ENCODE data around the gene SLC26A4.
"Not testable (repeated sequence)": the region's sequence is repeated elsewhere in the genome, so short reads cannot be mapped to it uniquely, and the experiment has no call there.

Gene SLC26A4

DNA sequence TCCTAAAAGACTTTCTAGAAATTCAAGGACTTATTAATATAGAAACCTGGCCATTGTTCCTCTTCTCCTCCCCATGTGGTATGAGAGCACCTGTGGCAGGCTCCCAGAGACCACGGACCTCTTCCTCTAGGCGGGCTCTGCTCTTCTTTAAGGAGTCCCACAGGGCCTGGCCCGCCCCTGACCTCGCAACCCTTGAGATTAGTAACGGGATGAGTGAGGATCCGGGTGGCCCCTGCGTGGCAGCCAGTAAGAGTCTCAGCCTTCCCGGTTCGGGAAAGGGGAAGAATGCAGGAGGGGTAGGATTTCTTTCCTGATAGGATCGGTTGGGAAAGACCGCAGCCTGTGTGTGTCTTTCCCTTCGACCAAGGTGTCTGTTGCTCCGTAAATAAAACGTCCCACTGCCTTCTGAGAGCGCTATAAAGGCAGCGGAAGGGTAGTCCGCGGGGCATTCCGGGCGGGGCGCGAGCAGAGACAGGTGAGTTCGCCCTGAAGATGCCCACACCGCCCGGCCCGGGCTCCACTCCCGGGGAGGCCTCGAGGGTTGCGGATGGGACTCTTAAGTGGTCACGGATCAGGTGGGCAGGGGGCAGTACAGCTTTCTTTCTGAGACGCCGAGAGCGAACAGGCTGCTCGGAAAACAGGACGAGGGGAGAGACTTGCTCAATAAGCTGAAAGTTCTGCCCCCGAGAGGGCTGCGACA lies at the start of gene SLC26A4:
Gene SLC26A4 (plus strand): TSS at position 448 of the 700 bp plus-strand sequence. CDS start 814 bp downstream, outside the sequence.
- peak; percentile 22 for DNase-seq (ENCODE audit: low read depth, low spot score)

DNA sequence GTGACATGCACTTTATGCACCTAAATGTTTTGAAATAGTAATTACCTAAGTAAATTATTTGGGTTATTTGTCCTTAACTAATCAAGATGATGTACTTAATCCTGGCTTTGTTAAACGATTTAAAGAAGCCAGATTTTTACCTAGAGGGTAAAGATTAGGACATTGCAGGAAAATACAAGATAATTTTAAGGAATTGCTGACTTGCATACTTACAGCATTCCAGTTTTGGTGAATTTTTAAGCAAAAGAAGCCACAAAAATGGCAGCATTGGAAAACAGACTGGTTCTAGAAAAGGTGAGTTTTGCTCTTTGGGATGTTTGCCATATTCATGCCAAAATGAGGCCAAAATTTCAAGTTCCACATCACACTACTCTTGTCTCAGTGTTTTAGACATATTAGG lies 47.2 kb upstream of the SLC26A4 start:
- DNase-seq (ENCODE audit: low read depth, low spot score): no peak

- no peak for DNase-seq (ENCODE audit: low read depth, low spot score)
Observed at GRCh38 chr7:107613948-107614347, 46.7 kb upstream of the SLC26A4 start.

- DNase-seq (ENCODE audit: low read depth, low spot score): peak; percentile 64
Observed at GRCh38 chr7:107614425-107614824, 46.2 kb upstream of the SLC26A4 start.

DNA sequence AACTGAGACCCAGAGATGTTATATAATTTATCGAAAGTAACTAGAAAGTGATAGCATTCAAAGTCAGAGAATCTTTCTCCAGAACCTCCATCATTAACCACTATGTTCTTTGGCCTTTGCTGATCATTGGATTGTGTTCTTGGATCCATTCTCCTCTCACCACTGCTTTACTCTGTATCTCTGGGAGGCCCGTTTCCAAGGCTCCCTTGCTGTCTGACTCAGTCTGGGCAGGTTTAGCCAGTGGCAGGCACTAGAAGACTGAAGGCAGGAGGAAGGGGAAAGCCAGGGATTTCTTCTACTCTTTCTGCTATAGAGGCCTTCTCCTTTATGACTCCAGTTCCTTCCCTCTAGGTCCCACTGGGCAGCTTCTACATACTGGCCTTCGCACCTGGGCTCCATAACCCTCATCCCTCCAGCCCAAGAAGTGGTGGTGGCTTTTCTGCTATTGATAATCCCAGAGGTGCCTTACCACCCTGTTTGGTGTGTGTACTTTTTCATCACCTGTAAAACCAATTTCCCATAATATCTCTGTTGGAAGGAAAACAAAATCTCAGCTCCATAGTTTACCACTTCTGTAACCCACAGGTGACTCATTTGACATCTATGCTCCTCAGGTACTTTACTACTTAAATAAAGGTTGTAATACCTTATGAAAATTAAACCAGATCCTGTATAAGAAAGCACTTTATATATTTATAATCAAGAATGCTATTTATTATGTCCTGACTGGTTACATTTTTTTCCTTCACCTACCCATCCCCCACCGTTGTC lies 44.5 kb upstream of the SLC26A4 start:
- DNase-seq (ENCODE audit: low read depth, low spot score): no peak

DNA sequence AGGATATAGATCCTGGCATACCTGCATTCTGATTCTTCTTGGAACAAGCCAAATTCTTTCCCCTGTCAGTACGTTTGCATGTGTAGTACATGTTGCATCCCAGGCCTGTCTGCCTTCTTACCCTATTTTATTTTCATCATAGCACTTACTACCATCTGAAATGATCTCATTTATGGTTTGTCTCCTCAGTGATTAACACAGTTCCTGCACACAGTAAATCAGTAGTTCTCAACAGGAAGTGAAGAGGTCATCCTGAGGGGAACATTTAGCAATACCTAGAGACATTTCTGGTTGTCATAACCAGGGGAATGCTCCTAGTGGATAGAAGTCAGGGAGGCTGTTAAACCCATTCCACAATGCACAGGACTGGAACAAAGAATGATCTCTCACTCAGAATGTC lies 38.2 kb upstream of the SLC26A4 start:
- DNase-seq (ENCODE audit: low read depth, low spot score): no peak

DNA sequence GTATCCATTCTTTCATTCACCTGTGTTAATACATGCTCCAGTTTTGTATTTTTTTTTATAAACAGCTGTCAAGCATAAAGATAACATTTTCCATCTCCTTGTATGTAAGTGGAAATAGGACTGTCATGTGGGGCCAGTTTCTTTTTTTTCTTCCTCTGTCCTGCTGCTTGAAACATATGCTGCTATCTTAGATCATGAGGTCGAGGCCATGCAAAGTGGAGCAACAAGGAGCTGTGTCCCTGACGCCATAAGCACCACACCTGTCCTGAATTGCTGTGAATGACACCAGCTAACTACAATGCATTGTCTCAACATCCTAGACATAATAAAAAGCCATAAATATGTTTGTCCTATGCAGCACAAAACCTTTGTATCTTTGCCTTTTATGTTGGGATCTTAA lies 37.7 kb upstream of the SLC26A4 start:
- DNase-seq (ENCODE audit: low read depth, low spot score): no peak

- DNase-seq (ENCODE audit: low read depth, low spot score): no peak
Observed at GRCh38 chr7:107627002-107627401, 33.6 kb upstream of the SLC26A4 start.

DNA sequence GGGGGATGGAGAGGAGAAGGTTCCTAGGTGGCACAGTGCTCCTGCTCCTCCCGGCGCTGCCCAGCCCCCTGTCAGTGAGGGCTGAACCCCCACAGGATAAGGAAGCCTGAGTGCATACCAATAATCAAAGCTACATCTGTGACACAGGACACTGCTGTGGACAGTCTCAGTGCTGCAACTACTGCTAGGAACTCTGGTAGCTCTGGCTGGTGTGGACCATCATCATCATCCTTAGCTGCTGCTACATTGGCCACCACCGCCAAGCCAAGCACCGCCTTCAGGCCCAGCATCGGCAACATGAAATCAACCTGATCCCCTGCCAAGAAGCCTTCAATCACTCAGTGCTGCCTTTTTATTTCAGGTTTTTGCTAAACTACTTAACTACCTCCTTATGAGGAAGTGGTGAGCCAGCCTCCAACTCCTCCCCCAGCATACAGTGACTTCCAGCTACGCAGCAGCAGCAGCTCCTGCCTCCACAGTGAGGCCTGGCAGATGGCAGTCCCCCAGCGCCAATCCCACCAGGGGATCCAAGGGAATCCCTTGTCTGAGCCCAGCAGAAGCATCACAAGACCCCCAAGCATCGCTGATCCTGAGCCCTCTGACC lies 32.1 kb upstream of the SLC26A4 start:
- no peak for DNase-seq (ENCODE audit: low read depth, low spot score)

DNA sequence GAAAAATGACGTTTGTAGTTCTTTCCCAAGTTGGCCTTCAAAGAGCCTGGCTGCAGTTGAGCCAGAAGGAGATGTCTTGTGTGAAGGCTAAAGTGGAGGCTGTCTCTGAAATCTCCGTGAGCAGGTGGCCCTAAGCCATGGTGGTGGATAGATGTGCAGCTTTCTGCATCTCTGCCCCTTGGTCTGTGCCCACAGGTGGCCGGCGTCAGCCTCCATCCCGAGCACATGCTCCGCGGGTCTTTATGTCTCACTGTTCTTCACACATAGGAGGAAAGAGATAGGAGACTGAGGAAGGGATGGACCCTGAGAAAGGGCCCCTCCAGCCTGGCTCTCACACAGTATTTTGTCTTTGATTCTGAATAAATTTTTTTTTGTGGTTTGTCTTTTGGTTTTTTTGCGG lies 30.3 kb upstream of the SLC26A4 start:
- no peak for DNase-seq (ENCODE audit: low read depth, low spot score)

DNA sequence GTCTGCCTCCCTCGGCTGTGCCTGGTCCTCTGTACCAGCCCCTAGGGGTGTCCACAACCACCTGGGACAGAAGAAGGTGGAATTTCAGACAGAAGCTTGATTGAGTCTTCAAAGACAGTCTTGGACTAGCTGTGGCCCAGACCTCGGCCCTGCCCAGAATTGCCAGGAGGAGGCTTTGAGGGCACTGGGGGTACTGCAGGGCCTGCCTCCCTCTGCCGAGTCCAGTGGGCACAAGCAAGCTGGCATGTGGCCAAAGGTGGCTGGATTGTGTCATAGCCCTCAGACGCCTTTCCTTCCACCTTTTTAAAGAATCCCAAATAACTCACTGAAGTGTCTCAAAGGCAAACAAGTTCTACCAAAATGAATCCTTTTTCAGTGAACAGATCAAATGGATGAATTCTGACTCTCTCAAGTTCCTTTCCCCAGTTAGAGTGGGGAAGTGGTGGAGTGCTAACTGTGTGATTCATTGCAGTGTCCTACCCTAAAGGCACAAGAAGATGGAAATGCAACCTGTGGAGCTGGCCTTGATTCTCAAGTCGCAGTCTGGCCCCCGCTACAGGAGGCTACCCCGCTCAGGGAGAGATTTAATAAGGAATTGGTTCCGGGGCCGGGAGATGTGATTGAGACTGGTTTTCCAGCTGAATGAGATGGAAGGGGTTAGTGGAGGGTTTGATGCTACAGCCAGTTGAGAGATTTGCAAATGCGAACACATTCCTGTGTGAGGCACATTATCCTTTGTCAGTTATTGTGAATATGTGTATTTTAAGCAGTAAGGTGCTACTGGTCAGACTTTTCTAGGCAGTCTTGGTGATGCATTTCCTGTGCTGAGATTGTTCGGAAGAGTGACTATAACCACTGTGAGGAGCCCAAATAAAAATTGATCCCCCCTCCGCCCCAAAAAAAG lies 28.8 kb upstream of the SLC26A4 start:
- no peak for DNase-seq (ENCODE audit: low read depth, low spot score)

DNA sequence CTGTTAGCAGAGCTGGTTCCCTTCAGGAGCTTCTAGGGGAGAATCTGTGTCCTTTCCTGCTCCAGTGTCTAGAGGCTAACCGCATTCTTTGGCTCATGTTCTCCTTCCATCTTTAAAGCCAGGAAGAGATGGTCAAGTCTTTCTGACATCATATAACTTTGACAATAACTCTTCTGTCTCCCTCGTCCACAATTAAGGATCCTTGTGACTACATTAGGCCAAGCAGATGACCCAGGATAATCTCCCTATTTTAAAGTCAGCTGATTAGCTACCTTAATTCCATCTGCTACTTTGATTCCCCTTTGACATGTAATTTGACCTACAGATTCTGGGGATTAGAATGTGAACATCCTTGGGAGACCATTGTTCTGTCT lies 28.1 kb upstream of the SLC26A4 start:
- DNase-seq (ENCODE audit: low read depth, low spot score): no peak

DNA sequence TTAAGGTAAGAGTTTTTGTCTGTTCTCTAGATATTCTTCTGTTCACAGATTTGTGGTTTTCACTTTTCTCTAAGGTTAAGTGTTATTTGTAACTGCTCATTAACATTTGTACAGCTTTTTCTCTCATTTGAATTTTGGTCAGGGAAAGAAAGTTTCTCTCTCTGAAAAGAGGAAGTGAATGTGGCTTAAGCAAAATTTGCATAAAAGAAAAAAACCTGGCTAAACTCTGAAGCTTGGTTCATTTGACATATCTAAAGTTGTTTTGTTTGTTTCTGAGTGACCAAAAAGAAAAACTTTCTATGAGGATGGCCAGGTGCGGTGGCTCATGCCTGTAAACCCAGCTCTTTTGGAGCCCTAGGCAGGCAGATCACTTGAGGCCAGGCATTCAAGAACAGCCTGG lies 22.0 kb upstream of the SLC26A4 start:
- DNase-seq (ENCODE audit: low read depth, low spot score): peak; percentile 18

GRCh38 chr7:107639070-107639469 lies 21.6 kb upstream of the SLC26A4 start:
- DNase-seq (ENCODE audit: low read depth, low spot score): not testable (repeated sequence)

GRCh38 chr7:107641676-107642075 lies 19.0 kb upstream of the SLC26A4 start:
- no peak for DNase-seq (ENCODE audit: low read depth, low spot score)

GRCh38 chr7:107642501-107642900 lies 18.1 kb upstream of the SLC26A4 start:
- no peak for DNase-seq (ENCODE audit: low read depth, low spot score)

DNA sequence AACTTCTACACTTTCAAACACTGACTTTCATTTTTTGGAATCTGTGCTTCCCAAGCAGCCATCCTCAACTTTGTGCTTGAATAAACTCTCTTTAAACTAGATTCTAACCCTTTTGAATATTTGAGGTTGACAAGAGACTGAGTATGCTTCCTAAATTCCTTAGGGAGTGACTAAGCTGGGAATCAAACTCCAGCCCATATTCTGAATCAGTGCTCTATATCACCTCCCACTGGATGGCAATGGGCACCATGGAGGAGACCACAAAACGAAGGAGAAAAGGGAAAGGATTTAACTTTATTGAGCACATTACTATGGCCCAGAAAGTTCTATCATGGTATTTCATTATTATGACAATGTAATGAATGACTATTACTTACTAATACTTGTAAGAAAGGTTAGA lies 17.2 kb upstream of the SLC26A4 start:
- DNase-seq (ENCODE audit: low read depth, low spot score): peak; percentile 66

GRCh38 chr7:107643938-107644308 lies 16.7 kb upstream of the SLC26A4 start:
- DNase-seq (ENCODE audit: low read depth, low spot score): no peak

DNA sequence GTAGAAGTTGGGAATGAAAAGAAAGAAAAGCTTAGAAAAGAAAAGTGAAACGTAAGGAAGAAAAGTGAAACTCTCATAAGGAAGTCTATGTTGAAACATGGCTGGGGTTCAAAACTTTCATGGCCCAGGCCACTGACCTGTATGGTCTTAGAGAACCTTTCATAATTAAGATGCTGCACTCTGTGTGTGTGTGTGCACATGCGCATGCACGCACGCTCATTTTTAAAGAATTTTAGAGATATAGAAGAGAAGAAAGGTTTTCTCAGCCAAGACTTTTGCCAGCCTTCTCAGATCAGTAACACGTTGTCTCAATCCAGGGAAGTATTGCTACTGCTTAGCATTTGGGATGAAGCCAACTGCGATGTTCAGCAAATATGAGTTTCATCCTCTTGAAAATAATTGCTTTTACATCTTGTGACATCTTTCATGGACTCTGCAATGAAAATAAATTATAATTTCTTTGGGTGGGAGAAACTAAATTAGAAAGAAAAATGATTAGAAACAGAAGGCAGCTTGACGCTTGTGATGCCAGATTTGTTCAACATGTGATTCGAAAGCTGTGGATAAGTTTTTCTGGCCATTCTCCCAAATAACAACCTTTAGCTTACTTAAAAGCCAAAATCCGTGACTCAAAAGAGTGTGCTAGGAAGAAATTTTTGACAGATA lies 16.2 kb upstream of the SLC26A4 start:
- DNase-seq (ENCODE audit: low read depth, low spot score): no peak

GRCh38 chr7:107652642-107653041 lies 8.0 kb upstream of the SLC26A4 start:
- no peak for DNase-seq (ENCODE audit: low read depth, low spot score)

DNA sequence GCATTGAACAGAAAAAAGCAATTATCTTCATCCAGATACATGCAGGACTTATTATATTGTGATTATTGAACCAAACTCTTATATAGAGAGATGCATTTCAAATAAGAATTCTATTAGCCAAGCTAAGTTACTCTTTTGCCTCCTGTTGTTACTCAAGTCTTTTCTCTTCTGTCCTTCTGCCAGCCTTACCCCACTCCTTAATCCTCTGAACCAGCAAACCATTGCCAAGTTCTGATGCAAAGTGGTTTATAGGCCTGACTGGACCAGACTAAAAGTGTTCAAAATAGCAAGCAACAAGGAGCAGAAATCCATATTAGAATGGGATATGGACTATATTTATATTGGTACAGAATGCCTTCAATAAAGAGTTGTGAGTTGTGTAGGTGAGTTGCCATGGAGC lies 2.2 kb upstream of the SLC26A4 start:
- no peak for DNase-seq (ENCODE audit: low read depth, low spot score)

Data from astrocyte of the hippocampus (primary cell).